H1 (cell line): ENCODE measurements around the gene NTRK2. TPM values are rescaled to one million over a fixed set of nuclear protein-coding genes. Genes with fewer than 3 reads are reported as not detected.
A peak's percentile ranks its signal among the peaks of the same experiment; 100 is the strongest.

Source experiments
- CTCF ChIA-PET: fragments of 300-600 bp; sonication (Branson Sonifier 250); formaldehyde crosslinking; loops from one replicate; lab custom pipeline; 2021; ENCODE audit not compliant: partially characterized antibody; lab: Charles Lee
- POLR2A ChIA-PET: fragments of 300-600 bp; sonication (Branson Sonifier 250); formaldehyde crosslinking; loops from one replicate; lab custom pipeline; 2021; ENCODE audit warnings: inconsistent platforms; ENCODE audit not compliant: partially characterized antibody; lab: Charles Lee
- DNase-seq, 2 experiments: peaks; one replicate each; pipeline versions ENCODE4 v3.0.0 to v3.0.0-alpha.2; 2010 to 2022; ENCODE audit warnings: low spot score in 2 of 2, low read depth in 1 of 2, mixed read lengths in 1 of 2
- FAIRE-seq: peaks from 2 replicates; lab custom pipeline; 2011; peaks lifted over from hg19 to GRCh38; lab: Jason Lieb, UNC
- H2AFZ ChIP-seq: 2 replicates; pipeline ENCODE4 v1.8.1; 2012; ENCODE audit warnings: low read length, inconsistent platforms
- H2AK5ac ChIP-seq: 2 replicates; pipeline ENCODE4 v1.6.1; 2013; ENCODE audit warnings: low read depth, low read length
- H2BK120ac ChIP-seq: replicated peaks from 2 replicates; pipeline ENCODE3; 2013; ENCODE audit warnings: low read depth, low read length, inconsistent platforms
- H2BK12ac ChIP-seq: 2 replicates; pipeline ENCODE4 v1.6.1; 2013; ENCODE audit warnings: low read depth, low read length
- H2BK15ac ChIP-seq: 2 replicates; pipeline ENCODE4 v1.6.1; 2013; ENCODE audit warnings: low read length
- H2BK20ac ChIP-seq: 2 replicates; pipeline ENCODE4 v1.6.1; 2013; ENCODE audit warnings: low read length
- H2BK5ac ChIP-seq: 2 replicates; pipeline ENCODE4 v1.6.1; 2013; ENCODE audit warnings: low read depth, low read length
- H3K14ac ChIP-seq: 2 replicates; pipeline ENCODE4 v1.6.1; 2013; ENCODE audit warnings: inconsistent platforms; ENCODE audit not compliant: insufficient read length
- H3K18ac ChIP-seq: 2 replicates; pipeline ENCODE4 v1.6.1; 2013; ENCODE audit warnings: low read length; ENCODE audit errors: extremely low read depth
- H3K23ac ChIP-seq: 2 replicates; pipeline ENCODE4 v1.6.1; 2013; ENCODE audit warnings: inconsistent platforms; ENCODE audit not compliant: insufficient read length
- H3K23me2 ChIP-seq: 2 replicates; pipeline ENCODE4 v1.6.1; 2013; ENCODE audit warnings: low read depth, low read length
- H3K27ac ChIP-seq: 2 replicates; pipeline ENCODE4 v1.6.1; 2011; ENCODE audit warnings: low read depth, low read length, inconsistent platforms
- H3K27me3 ChIP-seq, 4 experiments: replicated peaks in 1 of 4; 1 replicate in 1 of 4; 2 replicates in 3 of 4; pipeline versions ENCODE4 v1.6.1 to v1.8.1; 2011 to 2013; ENCODE audit warnings: low read length in 3 of 4, mild to moderate bottlenecking in 3 of 4, inconsistent platforms in 2 of 4, mixed read lengths in 2 of 4, moderate library complexity in 1 of 4; ENCODE audit not compliant: control insufficient read depth in 3 of 4, insufficient read depth in 3 of 4; ENCODE audit errors: extremely low read depth in 1 of 4
- H3K36me3 ChIP-seq, 4 experiments: 2 replicates each; pipeline versions ENCODE4 v1.6.1 to v1.8.1; 2011 to 2013; ENCODE audit warnings: mild to moderate bottlenecking in 4 of 4, low read length in 3 of 4, moderate library complexity in 2 of 4, control low read depth in 1 of 4, inconsistent platforms in 1 of 4; ENCODE audit not compliant: insufficient read depth in 4 of 4, control insufficient read depth in 2 of 4
- H3K4ac ChIP-seq: replicated peaks from 2 replicates; pipeline ENCODE3; 2013; ENCODE audit warnings: low read length, low read depth, mixed read lengths, inconsistent platforms; ENCODE audit not compliant: insufficient read length
- H3K4me1 ChIP-seq, 4 experiments: replicated peaks in 1 of 4; 1 replicate in 1 of 4; 2 replicates in 3 of 4; pipeline versions ENCODE4 v1.6.1 to v1.8.1; 2011 to 2013; ENCODE audit warnings: low read length in 3 of 4, inconsistent platforms in 2 of 4, mixed read lengths in 1 of 4; ENCODE audit not compliant: insufficient read depth in 4 of 4, control insufficient read depth in 3 of 4
- H3K4me2 ChIP-seq, 2 experiments: 2 replicates each; pipeline versions ENCODE4 v1.6.1 to v1.8.1; 2011 to 2013; ENCODE audit warnings: low read depth in 2 of 2, low read length in 2 of 2, control low read depth in 1 of 2, inconsistent platforms in 1 of 2, mild to moderate bottlenecking in 1 of 2; ENCODE audit not compliant: insufficient read depth in 1 of 2
- H3K4me3 ChIP-seq, 4 experiments: fragments of 200-600, 300-600 bp in 1 of 4; sonication (generic), shearing (Covaris generic), sonication (Bioruptor Twin) in 1 of 4; 2 replicates each; pipeline versions ENCODE4 v1.5.1 to v1.8.1; 2011 to 2016; ENCODE audit warnings: low read length in 4 of 4, low read depth in 3 of 4, control low read depth in 2 of 4, inconsistent platforms in 2 of 4, mild to moderate bottlenecking in 2 of 4, mixed read lengths in 1 of 4, moderate library complexity in 1 of 4; ENCODE audit not compliant: insufficient read depth in 2 of 4; ENCODE audit errors: extremely low read depth in 1 of 4
- H3K56ac ChIP-seq: replicated peaks from 2 replicates; pipeline ENCODE3; 2013; ENCODE audit warnings: low read depth, mild to moderate bottlenecking, mixed read lengths, low read length, inconsistent platforms; ENCODE audit not compliant: insufficient read length
- H3K79me1 ChIP-seq: 2 replicates; pipeline ENCODE4 v1.6.1; 2013; ENCODE audit warnings: low read depth, low read length, control low read depth
- H3K79me2 ChIP-seq, 2 experiments: 2 replicates each; pipeline versions ENCODE4 v1.6.1 to v1.8.1; 2012 to 2013; ENCODE audit warnings: low read length in 2 of 2, mild to moderate bottlenecking in 2 of 2, inconsistent platforms in 1 of 2; ENCODE audit not compliant: insufficient read depth in 2 of 2, control insufficient read depth in 1 of 2
- H3K9ac ChIP-seq, 4 experiments: replicated peaks in 1 of 4; 1 replicate in 1 of 4; 2 replicates in 3 of 4; pipeline versions ENCODE4 v1.6.1 to v1.8.1; 2011 to 2013; ENCODE audit warnings: low read depth in 3 of 4, low read length in 3 of 4, control low read depth in 2 of 4, mild to moderate bottlenecking in 2 of 4, moderate library complexity in 2 of 4, inconsistent platforms in 1 of 4; ENCODE audit errors: extremely low read depth in 1 of 4
- H3K9me3 ChIP-seq, 2 experiments: 2 replicates each; pipeline versions ENCODE4 v1.6.1 to v1.8.1; 2012 to 2013; ENCODE audit warnings: mild to moderate bottlenecking in 2 of 2, moderate library complexity in 2 of 2, control low read depth in 1 of 2, inconsistent platforms in 1 of 2, low read depth in 1 of 2, low read length in 1 of 2, mixed read lengths in 1 of 2; ENCODE audit not compliant: insufficient read depth in 2 of 2
- H4K20me1 ChIP-seq, 2 experiments: replicated peaks in 1 of 2; 2 replicates each; pipeline versions ENCODE3 to v1.8.1; 2011 to 2013; ENCODE audit warnings: inconsistent platforms in 2 of 2, low read length in 2 of 2, mild to moderate bottlenecking in 1 of 2; ENCODE audit not compliant: insufficient read depth in 2 of 2, control insufficient read depth in 1 of 2
- H4K5ac ChIP-seq: 2 replicates; pipeline ENCODE4 v1.6.1; 2013; ENCODE audit warnings: low read length, low read depth, mixed read lengths, inconsistent platforms; ENCODE audit not compliant: insufficient read length
- H4K8ac ChIP-seq: 2 replicates; pipeline ENCODE4 v1.8.0; 2013; ENCODE audit warnings: mild to moderate bottlenecking, moderate library complexity, low read length, inconsistent platforms; ENCODE audit not compliant: insufficient read depth; ENCODE audit errors: extremely low read depth
- H4K91ac ChIP-seq: replicated peaks from 2 replicates; pipeline ENCODE3; 2013; ENCODE audit warnings: low read length, mixed read lengths, inconsistent platforms; ENCODE audit not compliant: insufficient read length
- GABPA ChIP-seq: IDR thresholded peaks from 2 replicates; pipeline ENCODE4 v1.6.1; 2011; ENCODE audit warnings: mild to moderate bottlenecking, low read length, moderate library complexity, borderline replicate concordance; ENCODE audit not compliant: insufficient read depth
- HDAC2 ChIP-seq, 2 experiments: fragments of 300-600 bp in 1 of 2; sonication (generic) in 1 of 2; IDR thresholded peaks; 2 replicates each; pipeline ENCODE4 v1.6.1; 2011 to 2012; ENCODE audit warnings: low read depth in 2 of 2, low read length in 2 of 2, mild to moderate bottlenecking in 2 of 2, moderate library complexity in 2 of 2, borderline replicate concordance in 1 of 2, inconsistent platforms in 1 of 2
- JUND ChIP-seq: IDR thresholded peaks from 2 replicates; pipeline ENCODE4 v1.6.1; 2011; ENCODE audit warnings: mild to moderate bottlenecking, improper control_type of control experiment, low read length
- RAD21 ChIP-seq, 2 experiments: IDR thresholded peaks in 1 of 2; conservative IDR thresholded peaks in 1 of 2; 2 replicates each; pipeline ENCODE4 v1.6.1; 2011; ENCODE audit warnings: low read depth in 2 of 2, low read length in 2 of 2, improper control_type of control experiment in 1 of 2, inconsistent platforms in 1 of 2, mild to moderate bottlenecking in 1 of 2, moderate library complexity in 1 of 2
- WGBS, 2 experiments: shearing (Covaris generic) in 1 of 2; methylation state at CpG; one replicate each; pipeline versions ENCODE4 v1.1.6 to v1.1.7; 2013 to 2015; ENCODE audit warnings: low lambda C conversion rate in 2 of 2, mixed read lengths in 2 of 2, inconsistent platforms in 1 of 2, low coverage in 1 of 2, missing lambda C conversion rate in 1 of 2; ENCODE audit not compliant: insufficient replicate concordance in 2 of 2, insufficient coverage in 1 of 2, insufficient read length in 1 of 2; ENCODE audit errors: extremely low coverage in 1 of 2, missing lambda C conversion rate in 1 of 2; 5-methylcytosine and 5-hydroxymethylcytosine counted together
- polyA plus RNA-seq, 7 experiments: library from polyadenylated mRNA; depleted of rRNA in 3 of 7; stranded (reverse) in 5 of 7; unstranded in 2 of 7; fragments of >200 nt in 5 of 7; fragments of 200-250 nt in 2 of 7; gene quantifications; 1 replicate in 5 of 7; 2 replicates in 1 of 7; 4 replicates in 1 of 7; pipeline versions ENCODE4 v1.2.1 to v1.2.3, GENCODE V29; 2011 to 2013; ENCODE audit warnings: missing spikeins in 2 of 7, mixed read lengths in 2 of 7
- total RNA-seq: library from RNA; stranded (reverse); fragmentation: NEBNext Ultra II Directional; extraction: Animal tissue kit (Norgen Biotek cat#: 25700); gene quantifications from 2 replicates; pipeline ENCODE4 v1.2.1, GENCODE V29; 2021
- TF ChIP-seq, protein P1 (sequence below), 3 experiments: IDR thresholded peaks; 1 replicate in 2 of 3; 2 replicates in 1 of 3; pipeline versions ENCODE4 v1.5.1 to v1.6.1; 2011; ENCODE audit warnings: low read length in 3 of 3, mild to moderate bottlenecking in 3 of 3, inconsistent platforms in 2 of 3, low read depth in 1 of 3, moderate library complexity in 1 of 3; ENCODE audit not compliant: insufficient read depth in 1 of 3; ENCODE audit errors: control extremely low read depth in 1 of 3
- TF ChIP-seq, protein P2 (sequence below): IDR thresholded peaks from 2 replicates; pipeline ENCODE4 v1.6.1; 2012; ENCODE audit warnings: inconsistent platforms

Gene NTRK2
- total and polyA plus RNA-seq, 2 of the 8 experiments (the other 6 are each of a cell fraction or from before 2014, with no cell fraction given), result 0.03 to 0.04 TPM

DNA sequence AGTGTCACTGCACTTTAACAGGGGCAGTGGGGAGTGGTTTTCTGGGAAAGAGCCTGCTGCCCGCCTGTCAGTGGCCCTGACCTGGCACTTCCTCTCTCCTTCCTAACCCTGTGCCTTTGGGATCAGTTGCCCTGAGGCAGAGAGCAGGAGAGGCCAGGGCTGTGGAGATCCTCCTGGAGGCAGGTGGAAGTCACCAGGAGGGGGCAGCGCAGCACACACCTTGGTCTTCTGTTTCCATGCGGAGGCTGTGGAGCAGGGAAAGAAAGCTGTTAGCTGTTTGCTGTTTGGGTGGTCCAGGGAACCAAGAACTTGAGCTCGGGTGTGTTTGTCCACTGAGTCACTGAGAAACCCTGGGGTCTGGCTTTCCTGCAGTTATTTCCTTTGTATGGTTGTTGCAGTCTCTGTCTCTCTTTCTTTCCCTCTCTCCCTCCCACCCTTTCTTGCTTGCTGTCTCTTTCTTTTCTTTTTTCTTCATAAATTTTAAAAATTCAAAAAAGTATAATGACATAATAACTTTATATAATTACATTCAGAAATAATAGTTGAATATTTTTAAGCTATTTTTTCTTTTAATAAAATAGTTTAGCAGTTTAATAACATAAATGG, 28.1 kb downstream of the NTRK2 start:
- no peak overlapping the region for H3K23ac ChIP-seq
- H4K20me1 ChIP-seq, result no peaks in the 10 kb centered on the region
- no peaks in the 10 kb centered on the region for H3K27me3 ChIP-seq
- H3K14ac ChIP-seq, result no peak overlapping the region
- H2BK12ac ChIP-seq, result no peak overlapping the region
- FAIRE-seq (peak; percentile 73), DNase-seq (peak; percentile 80 to 90)
- H3K79me2 ChIP-seq, result no peaks in the 10 kb centered on the region
- TF ChIP-seq HDAC2 (IDR thresholded peaks at IDR 0.05; ENCODE audit: borderline replicate concordance in 1 of 2, low read depth in 2 of 2, low read length in 2 of 2) (0 out of 4 replicates have a peak, but pooled peaks of 1 of the 2 experiments have one; percentile 37), GABPA (no peak), JUND (0 out of 2 replicates have a peak, but pooled peaks have one; percentile 19), RAD21 (IDR thresholded peaks at IDR 0.05 in 1 of 2, conservative IDR thresholded peaks at IDR 0.05 in 1 of 2; ENCODE audit: low read depth in 2 of 2, low read length in 2 of 2) (peak; percentile 95 to 97)
- TF ChIP-seq, protein P1, sequence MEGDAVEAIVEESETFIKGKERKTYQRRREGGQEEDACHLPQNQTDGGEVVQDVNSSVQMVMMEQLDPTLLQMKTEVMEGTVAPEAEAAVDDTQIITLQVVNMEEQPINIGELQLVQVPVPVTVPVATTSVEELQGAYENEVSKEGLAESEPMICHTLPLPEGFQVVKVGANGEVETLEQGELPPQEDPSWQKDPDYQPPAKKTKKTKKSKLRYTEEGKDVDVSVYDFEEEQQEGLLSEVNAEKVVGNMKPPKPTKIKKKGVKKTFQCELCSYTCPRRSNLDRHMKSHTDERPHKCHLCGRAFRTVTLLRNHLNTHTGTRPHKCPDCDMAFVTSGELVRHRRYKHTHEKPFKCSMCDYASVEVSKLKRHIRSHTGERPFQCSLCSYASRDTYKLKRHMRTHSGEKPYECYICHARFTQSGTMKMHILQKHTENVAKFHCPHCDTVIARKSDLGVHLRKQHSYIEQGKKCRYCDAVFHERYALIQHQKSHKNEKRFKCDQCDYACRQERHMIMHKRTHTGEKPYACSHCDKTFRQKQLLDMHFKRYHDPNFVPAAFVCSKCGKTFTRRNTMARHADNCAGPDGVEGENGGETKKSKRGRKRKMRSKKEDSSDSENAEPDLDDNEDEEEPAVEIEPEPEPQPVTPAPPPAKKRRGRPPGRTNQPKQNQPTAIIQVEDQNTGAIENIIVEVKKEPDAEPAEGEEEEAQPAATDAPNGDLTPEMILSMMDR (IDR thresholded peaks at IDR 0.05; ENCODE audit: control extremely low read depth in 1 of 3, insufficient read depth in 1 of 3, low read depth in 1 of 3, low read length in 3 of 3), result peak; percentile 90 to 95 (median 90)
- TF ChIP-seq, protein P2, sequence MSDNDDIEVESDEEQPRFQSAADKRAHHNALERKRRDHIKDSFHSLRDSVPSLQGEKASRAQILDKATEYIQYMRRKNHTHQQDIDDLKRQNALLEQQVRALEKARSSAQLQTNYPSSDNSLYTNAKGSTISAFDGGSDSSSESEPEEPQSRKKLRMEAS, result peak; percentile 79; the same call in 1 of the 2 replicates
- no peaks in the 10 kb centered on the region for H3K79me1 ChIP-seq
- ChIA-PET CTCF (interaction anchor here (0.6 to 5.9 kb wide), 54 partner anchors 8 to 566 kb away, joined by 3 to 84 read pairs (median 4); no protein-coding TSS in a partner anchor), POLR2A (no interaction called here)
- H3K4me1 ChIP-seq, result peaks cover 0 to 6% (median 0%) of the 10 kb centered on the region in 4 experiments; a peak in 4 of 7 replicates
- no peak overlapping the region for H4K5ac ChIP-seq
- H3K4me2 ChIP-seq, result no peak overlapping the region
- no peak overlapping the region for H3K4me3 ChIP-seq
- H3K9ac ChIP-seq, result no peak overlapping the region
- H3K56ac ChIP-seq, result no peak overlapping the region
- no peak overlapping the region for H2AK5ac ChIP-seq
- no peak overlapping the region for H3K27ac ChIP-seq
- no peak overlapping the region for H4K91ac ChIP-seq
- no peak overlapping the region for H3K4ac ChIP-seq
- no peaks in the 10 kb centered on the region for H3K36me3 ChIP-seq
- H2AFZ ChIP-seq, result no peak overlapping the region
- no peaks in the 10 kb centered on the region for H3K9me3 ChIP-seq
- H2BK20ac ChIP-seq, result no peak overlapping the region; the same call in 1 of the 2 replicates
- H2BK15ac ChIP-seq, result no peak overlapping the region
- H2BK120ac ChIP-seq, result no peak overlapping the region
- no peak overlapping the region for H2BK5ac ChIP-seq
- no peak overlapping the region for H4K8ac ChIP-seq
- no peaks in the 10 kb centered on the region for H3K23me2 ChIP-seq
- no peak overlapping the region for H3K18ac ChIP-seq
- 24% methylated on average over 3 of the region's 4 CpGs; no CpG with 5 or more reads in 1 of the 2 experiments for whole genome bisulfite sequencing, 2 experiments
